GM13977 (cell line): ENCODE measurements around the gene AFF1.

Experiments
- DNase-seq: peaks from one replicate; pipeline ENCODE4 v3.0.0; 2012; ENCODE audit warnings: low spot score
- CTCF ChIP-seq: IDR thresholded peaks from 2 replicates; pipeline ENCODE4 v1.5.1; 2012; ENCODE audit warnings: mild to moderate bottlenecking, control low read depth; ENCODE audit not compliant: insufficient read depth; ENCODE audit errors: extremely low read depth, missing control alignments
- in situ Hi-C: fragments of 300-500 bp; cut with MboI; formaldehyde crosslinking; loops from one replicate; pipeline ENCODE4 v1.12.0; 2022; ENCODE audit warnings: low sequenced_read_pairs, low pct_unique_long_range_greater_than_20kb, mixed read lengths, inconsistent platforms; ENCODE audit not compliant: unreplicated experiment

Gene AFF1

GRCh38 chr4:86942185-86942666, 7.4 kb downstream of the AFF1 start:
- no peak for TF ChIP-seq CTCF
- no peak for DNase-seq
- in situ Hi-C loops = loop anchor here (10.0 kb wide), 1 partner anchor 63 kb away; no protein-coding TSS in a partner anchor

- no peak for DNase-seq
- in situ Hi-C loops = loop anchor here (10.0 kb wide), 1 partner anchor 60 kb away; no protein-coding TSS in a partner anchor
- TF ChIP-seq CTCF = no peak
These were observed 10.4 kb downstream of the AFF1 start for GRCh38 chr4:86944964-86945781.

GRCh38 chr4:86946868-86947500, 12.2 kb downstream of the AFF1 start:
- in situ Hi-C loops = loop anchor here (10.0 kb wide), 1 partner anchor 58 kb away; no protein-coding TSS in a partner anchor
- no peak for DNase-seq
- no peak for TF ChIP-seq CTCF

GRCh38 chr4:86947501-86948120, 12.8 kb downstream of the AFF1 start:
- in situ Hi-C loops = loop anchor here (10.0 kb wide), 1 partner anchor 57 kb away; no protein-coding TSS in a partner anchor
- no peak for TF ChIP-seq CTCF
- no peak for DNase-seq

GRCh38 chr4:86948276-86948675, 13.5 kb downstream of the AFF1 start:
- TF ChIP-seq CTCF = no peak
- in situ Hi-C loops = loop anchor here (10.0 kb wide), 1 partner anchor 57 kb away; no protein-coding TSS in a partner anchor

GRCh38 chr4:86950831-86951525, 16.2 kb downstream of the AFF1 start:
- in situ Hi-C loops = no loop called here
- no peak for TF ChIP-seq CTCF
- no peak for DNase-seq

More at GRCh38 chr4:86948276-86948675, 13.5 kb downstream of the AFF1 start:
- DNase-seq = no peak
